IMR-90 (cell line): ENCODE results near the gene PRKACB. TPM values are rescaled to one million over a fixed set of nuclear protein-coding genes. Genes with fewer than 3 reads are reported as not detected.

Experiments
- ATAC-seq: fragments of 200-7000 bp; cut with Tn5 transposase; 2 replicates; pipeline ENCODE4 v1.9.1; 2020; ENCODE audit warnings: low read depth, mild to moderate bottlenecking, moderate library complexity
- BruUV-seq: library from RNA; stranded (reverse); fragments of 400-500 nt; replicated peaks from 2 replicates; lab custom pipeline; 2021; lab: Mats Ljungman, UMichigan
- CTCF ChIA-PET: fragments of 300-600 bp; formaldehyde crosslinking; extraction: SDS; loops from one replicate; lab custom pipeline; 2021; ENCODE audit warnings: antibody characterized with exemption; lab: Yijun Ruan, JAX
- POLR2A ChIA-PET: fragments of 300-600 bp; sonication (Branson Sonifier 250); formaldehyde crosslinking; loops from one replicate; lab custom pipeline; 2022; ENCODE audit warnings: antibody characterized with exemption; ENCODE audit not compliant: unreplicated experiment; lab: Charles Lee
- DNase-seq: peaks from one replicate; pipeline ENCODE4 v3.0.0; 2013
- H2AFZ ChIP-seq: replicated peaks from 2 replicates; pipeline ENCODE3; 2013; ENCODE audit warnings: low read length, mild to moderate bottlenecking; ENCODE audit not compliant: poor library complexity
- H2AK5ac ChIP-seq: 2 replicates; pipeline ENCODE4 v1.6.1; 2013; ENCODE audit warnings: low read depth, low read length, inconsistent platforms
- H2AK9ac ChIP-seq: replicated peaks from 2 replicates; pipeline ENCODE3; 2013; ENCODE audit warnings: mild to moderate bottlenecking, low read depth, low read length, moderate library complexity; ENCODE audit not compliant: poor library complexity
- H2BK120ac ChIP-seq: 2 replicates; pipeline ENCODE4 v1.6.1; 2013; ENCODE audit warnings: low read depth, low read length, inconsistent platforms
- H2BK15ac ChIP-seq: 3 replicates; pipeline ENCODE4 v1.6.1; 2013; ENCODE audit warnings: low read depth, low read length, inconsistent platforms
- H2BK20ac ChIP-seq: 2 replicates; pipeline ENCODE4 v1.6.1; 2013; ENCODE audit warnings: low read depth, mild to moderate bottlenecking, inconsistent platforms, low read length, moderate library complexity
- H2BK5ac ChIP-seq: 2 replicates; pipeline ENCODE4 v1.6.1; 2013; ENCODE audit warnings: mild to moderate bottlenecking, low read depth, low read length, inconsistent platforms; ENCODE audit not compliant: poor library complexity, severe bottlenecking
- H3K14ac ChIP-seq: replicated peaks from 2 replicates; pipeline ENCODE4 v1.6.1; 2013; ENCODE audit warnings: low read depth, low read length, inconsistent platforms
- H3K18ac ChIP-seq: 2 replicates; pipeline ENCODE4 v1.6.1; 2013; ENCODE audit warnings: low read depth, low read length, control low read depth
- H3K23ac ChIP-seq: 2 replicates; pipeline ENCODE4 v1.6.1; 2013; ENCODE audit warnings: low read depth, low read length, inconsistent platforms
- H3K27ac ChIP-seq: 2 replicates; pipeline ENCODE4 v1.5.1; 2013; ENCODE audit warnings: mild to moderate bottlenecking, control low read depth, low read length; ENCODE audit not compliant: insufficient read depth
- H3K27me3 ChIP-seq: 2 replicates; pipeline ENCODE4 v1.6.1; 2013; ENCODE audit warnings: low read length; ENCODE audit not compliant: control insufficient read depth, insufficient read depth
- H3K36me3 ChIP-seq: 2 replicates; pipeline ENCODE4 v1.6.1; 2013; ENCODE audit warnings: low read length, mixed read lengths; ENCODE audit not compliant: control insufficient read depth, insufficient read depth
- H3K4ac ChIP-seq: 2 replicates; pipeline ENCODE4 v1.6.1; 2013; ENCODE audit warnings: low read depth, low read length, inconsistent platforms
- H3K4me1 ChIP-seq: 2 replicates; pipeline ENCODE4 v1.6.1; 2013; ENCODE audit warnings: low read length, mixed read lengths; ENCODE audit not compliant: control insufficient read depth, insufficient read depth
- H3K4me2 ChIP-seq: 2 replicates; pipeline ENCODE4 v1.6.1; 2013; ENCODE audit warnings: low read depth, mild to moderate bottlenecking, control low read depth, low read length, moderate library complexity
- H3K4me3 ChIP-seq: 2 replicates; pipeline ENCODE4 v1.5.1; 2013; ENCODE audit warnings: low read depth, mild to moderate bottlenecking, control low read depth, low read length, moderate library complexity; ENCODE audit not compliant: insufficient read depth
- H3K56ac ChIP-seq: 2 replicates; pipeline ENCODE4 v1.6.1; 2013; ENCODE audit warnings: low read length, inconsistent platforms; ENCODE audit not compliant: insufficient read depth; ENCODE audit errors: extremely low read depth
- H3K79me1 ChIP-seq, 2 experiments: 2 replicates each; pipeline ENCODE4 v1.6.1; 2013; ENCODE audit warnings: low read length in 2 of 2, inconsistent platforms in 1 of 2, low read depth in 1 of 2
- H3K9ac ChIP-seq: 2 replicates; pipeline ENCODE4 v1.6.1; 2013; ENCODE audit warnings: low read depth, low read length, control low read depth
- H3K9me1 ChIP-seq: 2 replicates; pipeline ENCODE4 v1.6.1; 2013; ENCODE audit warnings: low read length, inconsistent platforms; ENCODE audit not compliant: insufficient read depth
- H3K9me3 ChIP-seq: 2 replicates; pipeline ENCODE4 v1.6.1; 2013; ENCODE audit warnings: low read length; ENCODE audit not compliant: control insufficient read depth, insufficient read depth
- H4K20me1 ChIP-seq: 2 replicates; pipeline ENCODE4 v1.6.1; 2013; ENCODE audit warnings: low read length, inconsistent platforms; ENCODE audit not compliant: insufficient read depth
- H4K5ac ChIP-seq: 2 replicates; pipeline ENCODE4 v1.6.1; 2013; ENCODE audit warnings: mild to moderate bottlenecking, low read depth, low read length, control low read depth
- H4K8ac ChIP-seq, 2 experiments: 2 replicates each; pipeline ENCODE4 v1.6.1; 2013; ENCODE audit warnings: low read depth in 2 of 2, low read length in 2 of 2, control low read depth in 1 of 2, inconsistent platforms in 1 of 2
- H4K91ac ChIP-seq: 2 replicates; pipeline ENCODE4 v1.6.1; 2013; ENCODE audit warnings: low read depth, low read length, inconsistent platforms; ENCODE audit not compliant: insufficient read depth
- RAD21 ChIP-seq: IDR thresholded peaks from 2 replicates; pipeline ENCODE4 v1.6.1; 2012; ENCODE audit warnings: low read length, improper control_type of control experiment
- SMC3 ChIP-seq: fragments of 150-350 bp; IDR thresholded peaks from 2 replicates; pipeline ENCODE4 v1.6.1; 2016; ENCODE audit warnings: low read depth, mild to moderate bottlenecking, antibody characterized with exemption, low read length, moderate library complexity
- WGBS, 2 experiments: methylation state at CpG; one replicate each; pipeline versions ENCODE4 v1.1.5 to v1.1.7; 2013; ENCODE audit warnings: missing lambda C conversion rate in 2 of 2; ENCODE audit not compliant: insufficient read length in 1 of 2; ENCODE audit errors: extremely low coverage in 2 of 2; 5-methylcytosine and 5-hydroxymethylcytosine counted together
- dilution Hi-C: fragments of 300-500 bp; cut with HindIII; formaldehyde crosslinking; loops from one replicate; pipeline ENCODE4 v1.14.3; 2018; ENCODE audit warnings: low sequenced_read_pairs; ENCODE audit not compliant: unreplicated experiment
- in situ Hi-C: fragments of 300-500 bp; cut with MboI; formaldehyde crosslinking; loops from 3 replicates; pipeline ENCODE4 v1.14.3; 2019; ENCODE audit warnings: low sequenced_read_pairs, inconsistent platforms, mixed read lengths
- intact Hi-C: fragments of 100-400 bp; cut with micrococcal nuclease; formaldehyde crosslinking; loops from 2 replicates; pipeline ENCODE4 v1.10.0; 2022
- polyA plus RNA-seq, 3 experiments: library from polyadenylated mRNA; depleted of rRNA; stranded (reverse); fragments of >200 nt; gene quantifications; 2 replicates each; pipeline ENCODE4 v1.2.3, GENCODE V29; 2012; ENCODE audit warnings: low replicate concordance in 1 of 3
- total RNA-seq: library from RNA; depleted of rRNA; stranded (reverse); fragments of >200 nt; gene quantifications from 2 replicates; pipeline ENCODE4 v1.2.3, GENCODE V29; 2012

The PRKACB gene
- total and polyA plus RNA-seq, 2 of the 4 experiments (the other 2 are of a cell fraction) = 8.2 to 8.3 TPM

DNA sequence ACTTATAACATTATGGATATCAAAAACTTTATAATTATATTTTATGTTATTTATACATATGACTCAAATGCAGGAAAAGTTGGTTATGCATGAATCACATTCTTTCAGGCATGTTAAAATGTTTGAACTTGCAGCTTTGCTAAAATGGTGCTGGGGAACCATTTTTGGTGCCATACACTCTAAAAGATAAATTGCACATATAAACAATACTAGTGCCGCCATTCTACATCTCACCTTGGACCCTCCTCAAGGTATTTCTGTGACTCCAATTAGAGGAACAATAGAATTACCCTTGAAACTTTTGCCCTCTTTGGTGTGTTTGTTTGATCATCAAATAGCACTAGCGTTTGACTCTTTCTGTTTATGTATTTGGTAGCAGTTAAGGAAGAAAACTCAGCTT, 997 bp downstream of the PRKACB start:
- Histone ChIP-seq H3K27ac (no peak overlapping the region), H3K36me3 (no peaks in the 10 kb centered on the region), H2BK20ac (peak overlapping the region; percentile 75), H3K4ac (peak overlapping the region; percentile 50; the same call in 1 of the 2 replicates), H3K9me1 (no peaks in the 10 kb centered on the region), H3K4me3 (no peak overlapping the region), H3K14ac (peak overlapping the region; percentile 58), H3K4me2 (peak overlapping the region; percentile 59; the same call in 1 of the 2 replicates), H3K4me1 (peaks cover 5% of the 10 kb centered on the region), H3K23ac (0 out of 2 replicates have a peak overlapping the region, but pooled peaks have one; percentile 11), H2BK15ac (peak overlapping the region; percentile 41; the same call in 1 of the 3 replicates), H3K27me3 (no peaks in the 10 kb centered on the region), H4K91ac (no peak overlapping the region), H3K56ac (no peak overlapping the region), H4K20me1 (no peaks in the 10 kb centered on the region), H2AFZ (no peak overlapping the region), H2AK9ac (no peak overlapping the region), H2BK5ac (peak overlapping the region; percentile 76), H3K9ac (no peak overlapping the region), H2BK120ac (peak overlapping the region; percentile 26; the same call in 1 of the 2 replicates), H3K18ac (peak overlapping the region; percentile 75; the same call in 1 of the 2 replicates), H3K79me1 (peaks cover 6 to 15% of the 10 kb centered on the region in 2 experiments; a peak in 3 of 4 replicates), H2AK5ac (no peak overlapping the region), H4K8ac (peak overlapping the region; percentile 16 to 60; a peak in 2 of 4 replicates), H4K5ac (no peak overlapping the region; the same call in 1 of the 2 replicates), H3K9me3 (no peaks in the 10 kb centered on the region)
- ATAC-seq = no peak
- TF ChIP-seq RAD21 = no peak
- TF ChIP-seq SMC3 = no peak
- dilution Hi-C loops = loop anchor here (25.0 kb wide), 1 partner anchor 292 kb away; no protein-coding TSS in a partner anchor
- no TSS peak for BruUV-seq
- DNase-seq = peak; percentile 23
- intact Hi-C loops = loop anchor here (2.0 to 5.0 kb wide), 2 partner anchors 157 to 608 kb away; partner anchors contain the start of gene SAMD13
- no CpG with 5 or more reads among the region's 2 CpGs for WGBS, 2 experiments
- ChIA-PET CTCF (interaction anchor here (0.7 to 1.2 kb wide), 5 partner anchors 9 to 460 kb away, joined by 3 to 5 read pairs (median 3); no protein-coding TSS in a partner anchor), POLR2A (no interaction called here)
- in situ Hi-C loops = loop anchor here (5.0 to 25.0 kb wide), 2 partner anchors 287 to 467 kb away; no protein-coding TSS in a partner anchor
